GM12872 (cell line): ENCODE measurements around the gene PCDHGA4.
"Not testable (repeated sequence)": the region's sequence is repeated elsewhere in the genome, so short reads cannot be mapped to it uniquely, and the experiment has no call there.

Experiments
- CTCF ChIP-seq: IDR thresholded peaks from 3 replicates; pipeline ENCODE4 v1.5.1; 2011; ENCODE audit warnings: low read depth, mild to moderate bottlenecking, low read length, moderate library complexity; ENCODE audit not compliant: insufficient read depth

Gene PCDHGA4

GRCh38 chr5:141387557-141388311 is 32.9 kb downstream of the PCDHGA4 start, which contains the start of gene PCDHGB4:
Gene PCDHGB4, plus strand, starts transcription at chr5:141387698. Its CDS starts 187 bp downstream, at chr5:141387885.
- TF ChIP-seq CTCF, result not testable (repeated sequence)

- no peak for TF ChIP-seq CTCF
Observed at GRCh38 chr5:141388661-141389060, 33.8 kb downstream of the PCDHGA4 start.

- TF ChIP-seq CTCF, result no peak
Observed at GRCh38 chr5:141389153-141390042, 34.6 kb downstream of the PCDHGA4 start.

- TF ChIP-seq CTCF, result 0 out of 3 replicates have a peak, but pooled peaks have one; percentile 12
Observed at GRCh38 chr5:141392429-141393198, 37.8 kb downstream of the PCDHGA4 start, which contains the start of gene PCDHGA8. Gene PCDHGA8, plus strand, starts transcription at chr5:141392633. Its CDS starts 181 bp downstream, at chr5:141392814.

- TF ChIP-seq CTCF, result no peak
Observed at GRCh38 chr5:141393267-141393666, 38.4 kb downstream of the PCDHGA4 start.

GRCh38 chr5:141397756-141398551 is 43.1 kb downstream of the PCDHGA4 start, which contains the start of gene PCDHGB5:
Gene PCDHGB5, plus strand, starts transcription at chr5:141397947. Its CDS starts 181 bp downstream, at chr5:141398128.
- TF ChIP-seq CTCF, result peak; percentile 36; the same call in 1 of the 3 replicates
